Effector memory CD4-positive, alpha-beta T cell (primary cell): Measurements from ENCODE around the gene SLC41A3.

Experiments
- DNase-seq, 3 donors: peaks; one replicate each; pipeline ENCODE4 v3.0.0-alpha.2; 2020
- H3K27ac ChIP-seq: 2 replicates; pipeline ENCODE4 v1.7.0; 2013; ENCODE audit warnings: mild to moderate bottlenecking, low read length, moderate library complexity; ENCODE audit not compliant: insufficient read depth, poor library complexity, severe bottlenecking
- H3K27me3 ChIP-seq: replicated peaks from 2 replicates; pipeline ENCODE4 v1.7.0; 2013; ENCODE audit warnings: mild to moderate bottlenecking, low read length; ENCODE audit not compliant: insufficient read depth, control insufficient read depth, poor library complexity, severe bottlenecking
- H3K36me3 ChIP-seq: 2 replicates; pipeline ENCODE4 v1.7.0; 2013; ENCODE audit warnings: mild to moderate bottlenecking, low read length, moderate library complexity; ENCODE audit not compliant: control insufficient read depth, insufficient read depth
- H3K4me1 ChIP-seq: 2 replicates; pipeline ENCODE4 v1.7.0; 2013; ENCODE audit warnings: low read length, mild to moderate bottlenecking; ENCODE audit not compliant: control insufficient read depth, insufficient read depth, poor library complexity, severe bottlenecking
- H3K4me3 ChIP-seq: 2 replicates; pipeline ENCODE4 v1.7.0; 2013; ENCODE audit warnings: low read length, low read depth, mild to moderate bottlenecking; ENCODE audit not compliant: insufficient read depth, poor library complexity, severe bottlenecking
- H3K9me3 ChIP-seq: 2 replicates; pipeline ENCODE4 v1.7.0; 2013; ENCODE audit warnings: mild to moderate bottlenecking, low read length, moderate library complexity; ENCODE audit not compliant: control insufficient read depth
- total RNA-seq, 3 donors: gene quantifications; one replicate each; lab custom pipeline; 2026; lab: John Stamatoyannopoulos, UW

The SLC41A3 gene
- 20.9 to 24.0 (median 23.7) reads per million in 3 donors for total RNA-seq

- H3K4me3 ChIP-seq, result peak within 1 kb of the TSS; percentile 76
- H3K4me1 ChIP-seq, result peaks cover 6% of the 10 kb centered on the region
- no peaks in the 10 kb centered on the region for H3K9me3 ChIP-seq
- H3K36me3 ChIP-seq, result no peaks in the 10 kb centered on the region
- H3K27ac ChIP-seq, result peak within 1 kb of the TSS; percentile 86
- DNase-seq, result peak; percentile 61 to 76 (median 73)
- H3K27me3 ChIP-seq, result no peaks in the 10 kb centered on the region
These were observed at the start of gene SLC41A3 for GRCh38 chr3:126083913-126084767. Gene SLC41A3, minus strand, starts transcription at chr3:126084124. Its CDS starts 15,905 bp downstream, at chr3:126068219.

- H3K9me3 ChIP-seq, result no peaks in the 10 kb centered on the region
- H3K4me1 ChIP-seq, result no peaks in the 10 kb centered on the region
- no peak overlapping the region for H3K27ac ChIP-seq
- no peaks in the 10 kb centered on the region for H3K27me3 ChIP-seq
- no peak overlapping the region for H3K4me3 ChIP-seq
- DNase-seq, result no peak
- H3K36me3 ChIP-seq, result no peaks in the 10 kb centered on the region
These were observed 49.7 kb upstream of the SLC41A3 start for GRCh38 chr3:126133606-126134005.

- DNase-seq, result no peak
- Histone ChIP-seq H3K36me3 (no peaks in the 10 kb centered on the region), H3K4me3 (no peak overlapping the region)
These were observed 49.0 kb upstream of the SLC41A3 start for GRCh38 chr3:126132751-126133511.

GRCh38 chr3:126131881-126132750 lies 48.2 kb upstream of the SLC41A3 start:
- no peak overlapping the region for H3K4me3 ChIP-seq
- no peak for DNase-seq
- no peaks in the 10 kb centered on the region for H3K27me3 ChIP-seq
- no peaks in the 10 kb centered on the region for H3K36me3 ChIP-seq
- no peaks in the 10 kb centered on the region for H3K4me1 ChIP-seq
- no peaks in the 10 kb centered on the region for H3K9me3 ChIP-seq
- no peak overlapping the region for H3K27ac ChIP-seq

More at GRCh38 chr3:126132751-126133511, 49.0 kb upstream of the SLC41A3 start:
- no peaks in the 10 kb centered on the region for H3K4me1 ChIP-seq
- no peaks in the 10 kb centered on the region for H3K27me3 ChIP-seq
- no peak overlapping the region for H3K27ac ChIP-seq
- H3K9me3 ChIP-seq, result no peaks in the 10 kb centered on the region

GRCh38 chr3:126130981-126131745 lies 47.2 kb upstream of the SLC41A3 start:
- no peak overlapping the region for H3K4me3 ChIP-seq
- H3K27ac ChIP-seq, result no peak overlapping the region
- H3K27me3 ChIP-seq, result no peaks in the 10 kb centered on the region
- H3K9me3 ChIP-seq, result no peaks in the 10 kb centered on the region
- no peaks in the 10 kb centered on the region for H3K4me1 ChIP-seq
- no peak for DNase-seq
- H3K36me3 ChIP-seq, result no peaks in the 10 kb centered on the region

- no peaks in the 10 kb centered on the region for H3K9me3 ChIP-seq
- no peak overlapping the region for H3K27ac ChIP-seq
- no peaks in the 10 kb centered on the region for H3K4me1 ChIP-seq
- H3K27me3 ChIP-seq, result no peaks in the 10 kb centered on the region
- no peak for DNase-seq
- no peaks in the 10 kb centered on the region for H3K36me3 ChIP-seq
- H3K4me3 ChIP-seq, result no peak overlapping the region
These were observed 46.3 kb upstream of the SLC41A3 start for GRCh38 chr3:126130081-126130855.

GRCh38 chr3:126129398-126129891 lies 45.5 kb upstream of the SLC41A3 start:
- DNase-seq, result no peak
- no peaks in the 10 kb centered on the region for H3K27me3 ChIP-seq
- H3K4me3 ChIP-seq, result no peak overlapping the region
- H3K9me3 ChIP-seq, result no peaks in the 10 kb centered on the region
- no peaks in the 10 kb centered on the region for H3K4me1 ChIP-seq
- no peak overlapping the region for H3K27ac ChIP-seq
- no peaks in the 10 kb centered on the region for H3K36me3 ChIP-seq

- Histone ChIP-seq H3K9me3 (no peaks in the 10 kb centered on the region), H3K27me3 (no peaks in the 10 kb centered on the region), H3K4me1 (no peaks in the 10 kb centered on the region), H3K36me3 (no peaks in the 10 kb centered on the region), H3K4me3 (no peak overlapping the region), H3K27ac (no peak overlapping the region)
- no peak for DNase-seq
These were observed 44.8 kb upstream of the SLC41A3 start for GRCh38 chr3:126128504-126129397.
